Activated CD8-positive, alpha-beta T cell treated with anti-CD3 and anti-CD28 coated beads, Interleukin-2, amount 10 ng/mL, durations not matched to agents 7 days and 5 days (primary cell): Measurements from ENCODE around the gene CDKN1B. TPM values are rescaled to one million over a fixed set of nuclear protein-coding genes. Genes with fewer than 3 reads are reported as not detected.

Experiments used
- ATAC-seq: fragments of 150-1000 bp; cut with Tn5 transposase; one replicate; pipeline ENCODE4 v1.10.0; 2021; ENCODE audit warnings: moderate library complexity
- CTCF ChIA-PET: fragments of 350-600 bp; sonication (Branson Sonifier 250); formaldehyde crosslinking; loops from one replicate; lab custom pipeline; 2021; ENCODE audit warnings: antibody characterized with exemption; lab: Charles Lee
- POLR2A ChIA-PET: fragments of 350-600 bp; sonication (Branson Sonifier 250); formaldehyde crosslinking; loops from one replicate; lab custom pipeline; 2021; ENCODE audit warnings: antibody characterized with exemption; lab: Charles Lee
- DNase-seq: peaks from one replicate; pipeline ENCODE4 v3.0.0-alpha.2; 2020
- H3K27ac Mint-ChIP-seq: one replicate; pipeline ENCODE4 v1.8.0; 2021; ENCODE audit warnings: mild to moderate bottlenecking, mixed read lengths
- H3K27me3 Mint-ChIP-seq: one replicate; pipeline ENCODE4 v1.8.0; 2021; ENCODE audit warnings: low read depth, mixed read lengths
- H3K36me3 Mint-ChIP-seq: one replicate; pipeline ENCODE4 v1.8.0; 2021; ENCODE audit warnings: low read depth, mixed read lengths
- H3K4me1 Mint-ChIP-seq: one replicate; pipeline ENCODE4 v1.8.0; 2021; ENCODE audit warnings: low read depth, mixed read lengths
- H3K4me3 Mint-ChIP-seq: one replicate; pipeline ENCODE4 v1.8.0; 2021; ENCODE audit warnings: mild to moderate bottlenecking, mixed read lengths
- H3K9me3 Mint-ChIP-seq: one replicate; pipeline ENCODE4 v1.8.0; 2022; ENCODE audit warnings: mixed read lengths; ENCODE audit not compliant: insufficient read depth
- total RNA-seq, 2 experiments: library from RNA; stranded (reverse); gene quantifications; one replicate each; pipeline ENCODE4 v1.2.3, GENCODE V29; 2021

Gene CDKN1B
- total RNA-seq, result 10 to 100 TPM; 90.5 to 96.7 TPM

GRCh38 chr12:12716793-12717585, at the start of gene CDKN1B:
Gene CDKN1B (plus strand): TSS chr12:12717368. CDS start chr12:12717840, 472 bp downstream.
- ChIA-PET POLR2A (interaction anchor here (0.6 to 16.1 kb wide), 26 partner anchors 8 to 360 kb away, joined by 3 to 516 read pairs (median 7); partner anchors contain the start of genes BORCS5, DUSP16 and GPR19), CTCF (interaction anchor here (0.6 to 3.6 kb wide), 9 partner anchors 10 to 360 kb away, joined by 3 to 27 read pairs (median 6); partner anchors contain the start of gene BORCS5)
- peak within 1 kb of the TSS; percentile 98 for H3K27ac Mint-ChIP-seq
- peak; percentile 71 for ATAC-seq
- peaks cover 25% of the 10 kb centered on the region for H3K4me1 Mint-ChIP-seq
- peaks cover 50% of the 10 kb centered on the region for H3K36me3 Mint-ChIP-seq
- H3K4me3 Mint-ChIP-seq, result peak within 1 kb of the TSS; percentile 99
- H3K9me3 Mint-ChIP-seq, result no peaks in the 10 kb centered on the region
- H3K27me3 Mint-ChIP-seq, result no peaks in the 10 kb centered on the region
- DNase-seq, result peak; percentile 92

DNA sequence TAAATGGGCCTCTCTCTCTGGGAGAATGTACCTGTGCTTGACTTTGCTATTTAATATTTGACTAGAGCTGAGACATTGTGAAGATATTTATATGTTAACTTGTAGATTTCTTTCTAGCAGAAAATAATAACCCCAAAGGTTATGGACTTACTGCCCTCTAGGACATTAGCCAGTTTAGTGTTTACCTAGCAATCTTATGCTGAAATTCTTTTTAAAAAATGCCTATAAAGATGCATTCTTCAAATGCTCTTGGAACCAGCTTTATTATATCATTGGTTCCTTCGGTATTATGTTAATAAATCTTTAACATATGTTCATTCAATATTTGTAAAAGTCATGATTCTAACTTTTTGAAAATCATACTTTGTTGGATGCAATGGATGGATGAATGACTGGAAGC, 49.2 kb upstream of the CDKN1B start:
- no peak overlapping the region for H3K27ac Mint-ChIP-seq
- DNase-seq (no peak), ATAC-seq (no peak)
- H3K36me3 Mint-ChIP-seq, result no peaks in the 10 kb centered on the region
- H3K4me1 Mint-ChIP-seq, result peaks cover 13% of the 10 kb centered on the region
- H3K27me3 Mint-ChIP-seq, result no peaks in the 10 kb centered on the region
- H3K4me3 Mint-ChIP-seq, result no peak overlapping the region
- ChIA-PET POLR2A (no interaction called here), CTCF (interaction anchor here (0.6 to 7.4 kb wide), 2 partner anchors 13 to 33 kb away, joined by 3 to 28 read pairs; no protein-coding TSS in a partner anchor)
- H3K9me3 Mint-ChIP-seq, result no peaks in the 10 kb centered on the region

- Mint-ChIP-seq H3K4me3 (no peak overlapping the region), H3K27ac (no peak overlapping the region), H3K36me3 (no peaks in the 10 kb centered on the region), H3K27me3 (no peaks in the 10 kb centered on the region), H3K4me1 (peaks cover 19% of the 10 kb centered on the region), H3K9me3 (no peaks in the 10 kb centered on the region)
- ChIA-PET CTCF (interaction anchor here (7.4 kb wide), 1 partner anchor 14 kb away, joined by 28 read pairs; no protein-coding TSS in a partner anchor), POLR2A (no interaction called here)
- ATAC-seq, result no peak
- no peak for DNase-seq
Measured at GRCh38 chr12:12669020-12669419, 48.1 kb upstream of the CDKN1B start.

DNA sequence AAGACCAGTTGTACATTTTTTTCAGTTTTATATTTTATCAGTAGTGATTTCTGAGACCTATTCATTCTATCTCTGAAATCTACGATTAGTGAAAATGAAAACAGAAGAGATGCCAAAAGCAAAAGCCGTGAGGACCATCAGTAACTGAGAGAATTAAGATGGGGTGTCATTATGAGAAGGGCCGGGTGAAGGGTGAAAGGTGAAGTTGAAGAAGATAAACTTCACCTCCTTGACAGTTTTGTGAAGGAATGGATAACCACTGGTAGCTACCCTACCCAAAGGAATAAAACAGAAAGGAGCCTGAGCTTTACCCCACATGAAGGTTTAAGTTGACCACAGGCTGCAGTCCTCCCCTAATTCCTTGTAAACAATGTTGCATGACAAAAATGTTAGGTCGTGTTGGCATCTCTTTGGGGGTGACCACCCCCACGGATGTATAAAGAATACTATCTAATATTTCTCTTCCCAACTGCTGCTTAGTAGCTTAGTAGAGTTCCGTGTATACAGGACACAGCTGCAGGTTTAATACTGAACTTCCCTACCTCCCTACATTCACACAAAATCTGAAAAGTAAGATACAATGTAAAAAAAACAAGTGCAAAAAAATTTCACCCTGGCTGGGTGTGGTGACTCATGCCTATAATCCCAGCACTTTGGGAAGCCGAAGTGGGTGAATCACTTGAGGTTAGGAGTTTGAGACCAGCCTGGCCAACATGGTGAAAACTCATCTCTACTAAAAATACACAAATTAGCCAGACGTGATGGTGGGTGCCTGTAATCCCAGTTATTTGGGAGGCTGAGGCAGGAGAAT, 45.1 kb upstream of the CDKN1B start:
- ChIA-PET CTCF (interaction anchor here (0.8 to 7.4 kb wide), 7 partner anchors 9 to 295 kb away, joined by 3 to 28 read pairs (median 3); no protein-coding TSS in a partner anchor), POLR2A (interaction anchor here (0.8 to 1.0 kb wide), 2 partner anchors 23 to 315 kb away, joined by 3 to 4 read pairs; partner anchors contain the start of gene BORCS5)
- no peak overlapping the region for H3K4me3 Mint-ChIP-seq
- H3K36me3 Mint-ChIP-seq, result no peaks in the 10 kb centered on the region
- ATAC-seq (no peak), DNase-seq (no peak)
- H3K27ac Mint-ChIP-seq, result no peak overlapping the region
- no peaks in the 10 kb centered on the region for H3K27me3 Mint-ChIP-seq
- peaks cover 25% of the 10 kb centered on the region for H3K4me1 Mint-ChIP-seq
- H3K9me3 Mint-ChIP-seq, result no peaks in the 10 kb centered on the region

DNA sequence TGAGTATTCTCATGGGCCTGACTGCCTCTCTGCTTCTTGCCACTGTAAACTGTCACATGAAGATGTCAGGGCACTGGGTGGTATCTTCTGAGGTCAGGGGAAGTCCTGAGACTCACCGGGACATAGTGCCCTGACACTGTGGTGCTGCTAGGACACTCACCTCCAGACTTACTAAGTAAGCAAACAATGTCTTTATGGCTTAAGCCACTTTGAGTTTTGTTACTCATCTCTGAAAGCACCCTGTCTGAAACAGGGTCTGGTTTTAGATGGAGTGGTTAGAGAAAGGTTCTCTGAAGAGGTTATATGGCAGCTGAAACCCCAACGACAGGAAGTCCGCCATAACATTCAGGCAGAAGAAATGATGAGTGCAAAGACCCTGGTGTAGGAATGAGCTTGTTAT, 43.9 kb upstream of the CDKN1B start:
- Mint-ChIP-seq H3K9me3 (no peaks in the 10 kb centered on the region), H3K4me1 (peaks cover 25% of the 10 kb centered on the region), H3K27ac (no peak overlapping the region), H3K4me3 (no peak overlapping the region), H3K27me3 (no peaks in the 10 kb centered on the region), H3K36me3 (no peaks in the 10 kb centered on the region)
- ATAC-seq, result peak; percentile 57
- ChIA-PET POLR2A (interaction anchor here (0.7 kb wide), 1 partner anchor 264 kb away, joined by 3 read pairs; no protein-coding TSS in a partner anchor), CTCF (interaction anchor here (1.1 to 7.4 kb wide), 4 partner anchors 8 to 24 kb away, joined by 3 to 28 read pairs (median 3); no protein-coding TSS in a partner anchor)
- DNase-seq, result no peak

DNA sequence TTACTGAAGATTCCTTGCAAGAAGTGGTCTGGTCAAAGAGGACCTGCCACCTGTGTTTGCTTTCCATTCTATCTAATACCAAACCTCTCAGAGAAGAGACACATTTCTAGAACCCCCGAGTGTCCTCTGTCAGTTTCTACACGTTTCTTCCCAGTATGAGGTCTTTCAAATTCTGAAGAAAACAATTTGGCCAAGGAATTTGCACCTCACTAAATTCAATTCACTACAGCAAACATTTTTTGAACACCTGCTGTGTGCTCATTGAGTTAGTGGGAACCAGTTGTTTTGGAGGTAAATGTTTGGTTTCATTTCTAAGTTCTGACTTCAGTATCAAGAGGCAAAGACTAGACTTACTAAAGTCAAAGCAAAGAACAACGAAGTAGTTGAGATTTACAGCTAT, 40.6 kb upstream of the CDKN1B start:
- Mint-ChIP-seq H3K36me3 (no peaks in the 10 kb centered on the region), H3K4me1 (peaks cover 25% of the 10 kb centered on the region), H3K27me3 (no peaks in the 10 kb centered on the region), H3K27ac (no peak overlapping the region), H3K4me3 (no peak overlapping the region), H3K9me3 (no peaks in the 10 kb centered on the region)
- ATAC-seq (no peak), DNase-seq (no peak)
- POLR2A ChIA-PET, result no interaction called here
- CTCF ChIA-PET, result interaction anchor here (1.6 kb wide), 1 partner anchor 19 kb away, joined by 5 read pairs; the partner anchor contains the start of gene GPR19

GRCh38 chr12:12681061-12681765, 36.0 kb upstream of the CDKN1B start:
- Mint-ChIP-seq H3K9me3 (no peaks in the 10 kb centered on the region), H3K4me1 (peaks cover 5% of the 10 kb centered on the region), H3K4me3 (no peak overlapping the region), H3K36me3 (peaks cover 3% of the 10 kb centered on the region), H3K27me3 (no peaks in the 10 kb centered on the region), H3K27ac (no peak overlapping the region)
- ATAC-seq (no peak), DNase-seq (no peak)
- POLR2A ChIA-PET, result interaction anchor here (0.7 to 1.0 kb wide), 4 partner anchors 9 to 198 kb away, joined by 3 read pairs; no protein-coding TSS in a partner anchor
- CTCF ChIA-PET, result interaction anchor here (0.8 to 1.3 kb wide), 3 partner anchors 8 to 108 kb away, joined by 3 to 4 read pairs (median 3); no protein-coding TSS in a partner anchor

- POLR2A ChIA-PET, result interaction anchor here (0.8 kb wide), 1 partner anchor 41 kb away, joined by 4 read pairs; no protein-coding TSS in a partner anchor
- no peak for ATAC-seq
- Mint-ChIP-seq H3K27ac (no peak overlapping the region), H3K4me1 (no peaks in the 10 kb centered on the region), H3K4me3 (no peak overlapping the region), H3K36me3 (peaks cover 3% of the 10 kb centered on the region), H3K9me3 (no peaks in the 10 kb centered on the region), H3K27me3 (no peaks in the 10 kb centered on the region)
- CTCF ChIA-PET, result interaction anchor here (0.7 to 1.3 kb wide), 4 partner anchors 9 to 55 kb away, joined by 3 to 4 read pairs (median 3); no protein-coding TSS in a partner anchor
- no peak for DNase-seq
Measured at GRCh38 chr12:12682284-12682683, 34.9 kb upstream of the CDKN1B start.

DNA sequence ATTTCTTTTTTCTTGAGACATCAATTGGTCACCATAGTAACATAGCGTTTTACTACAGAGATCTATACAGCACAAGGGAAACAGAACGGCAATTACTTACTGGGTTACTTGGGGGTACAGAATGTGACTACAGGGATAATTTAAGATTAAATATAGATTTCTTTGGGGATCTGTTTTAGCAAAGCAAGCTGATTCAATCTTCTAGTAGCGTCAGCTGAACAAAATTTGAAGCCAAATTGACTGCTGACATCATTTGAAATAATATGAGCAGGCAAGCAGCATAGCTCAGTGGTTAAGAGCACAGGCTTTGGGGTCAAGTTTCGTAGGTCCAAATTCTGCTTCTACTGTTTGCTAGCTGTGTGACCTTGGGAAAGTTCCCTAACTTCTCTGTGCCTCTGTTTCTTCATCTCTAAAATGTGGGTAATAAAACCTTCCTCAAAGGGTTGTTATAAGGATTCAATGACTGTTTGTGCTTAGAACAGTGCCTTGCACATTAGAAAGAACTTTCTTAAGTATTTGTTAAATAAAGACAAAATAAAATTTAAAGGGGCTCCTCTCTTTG, 34.0 kb upstream of the CDKN1B start:
- CTCF ChIA-PET, result no interaction called here
- ATAC-seq (no peak), DNase-seq (no peak)
- H3K9me3 Mint-ChIP-seq, result no peaks in the 10 kb centered on the region
- H3K36me3 Mint-ChIP-seq, result peaks cover 9% of the 10 kb centered on the region
- H3K27me3 Mint-ChIP-seq, result no peaks in the 10 kb centered on the region
- H3K27ac Mint-ChIP-seq, result no peak overlapping the region
- no peaks in the 10 kb centered on the region for H3K4me1 Mint-ChIP-seq
- POLR2A ChIA-PET, result interaction anchor here (0.8 to 1.0 kb wide), 2 partner anchors 33 to 40 kb away, joined by 3 to 4 read pairs; no protein-coding TSS in a partner anchor
- H3K4me3 Mint-ChIP-seq, result no peak overlapping the region

DNA sequence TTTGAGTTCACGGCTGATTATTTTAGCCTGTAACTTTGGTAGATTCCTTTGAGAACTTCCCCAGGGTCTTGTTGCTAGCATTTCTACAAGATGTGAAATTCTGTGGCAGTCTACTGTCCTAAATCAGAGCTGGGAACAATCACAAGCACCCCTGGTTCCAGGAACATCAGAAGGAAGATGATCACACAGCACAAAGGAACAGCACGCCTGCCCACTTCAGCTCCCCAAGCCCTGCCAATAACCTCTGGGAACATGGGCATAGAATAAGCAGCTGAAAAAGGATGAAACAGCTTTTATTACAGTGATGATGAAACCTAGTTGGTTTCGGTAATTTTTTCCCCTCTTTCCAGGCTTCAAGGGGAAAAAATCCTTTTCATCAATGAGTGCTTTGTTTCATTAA, 33.4 kb upstream of the CDKN1B start:
- Mint-ChIP-seq H3K36me3 (peaks cover 14% of the 10 kb centered on the region), H3K27me3 (no peaks in the 10 kb centered on the region), H3K4me3 (no peak overlapping the region), H3K4me1 (no peaks in the 10 kb centered on the region), H3K9me3 (no peaks in the 10 kb centered on the region), H3K27ac (no peak overlapping the region)
- ATAC-seq (no peak), DNase-seq (no peak)
- CTCF ChIA-PET, result no interaction called here
- POLR2A ChIA-PET, result interaction anchor here (1.0 kb wide), 1 partner anchor 33 kb away, joined by 3 read pairs; no protein-coding TSS in a partner anchor
